Astrocyte (in vitro differentiated cells and primary cell): Measurements from ENCODE around the gene GLT8D1.

Experiments
- EZH2 ChIP-seq: IDR thresholded peaks from 2 replicates; pipeline ENCODE4 v1.6.1; 2012; ENCODE audit warnings: mild to moderate bottlenecking, low read length, inconsistent platforms; ENCODE audit not compliant: insufficient read depth
- TF ChIP-seq, protein P1 (sequence below): IDR thresholded peaks from 2 replicates; pipeline ENCODE4 v1.5.1; 2011; ENCODE audit warnings: low read depth, mild to moderate bottlenecking, inconsistent platforms, low read length, moderate library complexity; ENCODE audit not compliant: insufficient read depth

DNA sequence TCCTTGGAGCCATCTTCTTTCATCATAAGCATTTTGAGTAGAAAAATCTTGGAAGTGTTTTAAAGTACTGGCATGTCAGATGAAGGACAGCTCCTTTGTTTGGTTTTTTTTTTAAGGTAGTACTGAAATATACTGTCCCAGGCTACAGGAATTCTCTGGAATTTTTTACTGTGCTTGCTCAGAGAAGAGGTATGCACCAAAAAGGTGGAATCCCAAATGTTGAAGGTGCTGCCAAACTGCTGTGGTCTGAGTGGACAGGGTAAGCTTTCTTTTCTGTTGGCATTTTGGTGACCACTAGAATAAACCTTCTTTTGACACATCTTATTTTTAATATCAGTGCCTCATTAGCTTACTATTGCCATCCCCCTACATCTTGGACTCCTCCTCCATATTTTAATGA lies 12.5 kb downstream of the GLT8D1 start:
- TF ChIP-seq, protein P1, sequence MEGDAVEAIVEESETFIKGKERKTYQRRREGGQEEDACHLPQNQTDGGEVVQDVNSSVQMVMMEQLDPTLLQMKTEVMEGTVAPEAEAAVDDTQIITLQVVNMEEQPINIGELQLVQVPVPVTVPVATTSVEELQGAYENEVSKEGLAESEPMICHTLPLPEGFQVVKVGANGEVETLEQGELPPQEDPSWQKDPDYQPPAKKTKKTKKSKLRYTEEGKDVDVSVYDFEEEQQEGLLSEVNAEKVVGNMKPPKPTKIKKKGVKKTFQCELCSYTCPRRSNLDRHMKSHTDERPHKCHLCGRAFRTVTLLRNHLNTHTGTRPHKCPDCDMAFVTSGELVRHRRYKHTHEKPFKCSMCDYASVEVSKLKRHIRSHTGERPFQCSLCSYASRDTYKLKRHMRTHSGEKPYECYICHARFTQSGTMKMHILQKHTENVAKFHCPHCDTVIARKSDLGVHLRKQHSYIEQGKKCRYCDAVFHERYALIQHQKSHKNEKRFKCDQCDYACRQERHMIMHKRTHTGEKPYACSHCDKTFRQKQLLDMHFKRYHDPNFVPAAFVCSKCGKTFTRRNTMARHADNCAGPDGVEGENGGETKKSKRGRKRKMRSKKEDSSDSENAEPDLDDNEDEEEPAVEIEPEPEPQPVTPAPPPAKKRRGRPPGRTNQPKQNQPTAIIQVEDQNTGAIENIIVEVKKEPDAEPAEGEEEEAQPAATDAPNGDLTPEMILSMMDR, result no peak
- TF ChIP-seq EZH2, result no peak
